Activated gamma-delta T cell treated with Interleukin-2 at 50 U/mL for 16 hours (primary cell): ENCODE measurements around the gene CTNNA3.
A peak's percentile ranks its signal among the peaks of the same experiment; 100 is the strongest.

ENCODE experiments used
- DNase-seq: peaks from one replicate; pipeline ENCODE4 v3.0.0-alpha.2; 2020

CTNNA3 gene

GRCh38 chr10:67664942-67665341, 31.1 kb downstream of the CTNNA3 start:
- DNase-seq, result no peak

GRCh38 chr10:67663449-67664087, 32.4 kb downstream of the CTNNA3 start:
- DNase-seq, result no peak

- DNase-seq, result no peak
Measured at GRCh38 chr10:67662415-67662814, 33.6 kb downstream of the CTNNA3 start.

GRCh38 chr10:67659497-67659896, 36.5 kb downstream of the CTNNA3 start:
- DNase-seq, result no peak

- no peak for DNase-seq
Measured at GRCh38 chr10:67657775-67658174, 38.2 kb downstream of the CTNNA3 start.

GRCh38 chr10:67650558-67650957, 45.4 kb downstream of the CTNNA3 start:
- no peak for DNase-seq

GRCh38 chr10:67648613-67649229, 47.3 kb downstream of the CTNNA3 start:
- DNase-seq, result no peak

- DNase-seq, result no peak
Measured at GRCh38 chr10:67630904-67631303, 65.1 kb downstream of the CTNNA3 start.

GRCh38 chr10:67629461-67629971, 66.5 kb downstream of the CTNNA3 start:
- no peak for DNase-seq

GRCh38 chr10:67622984-67623383, 73.0 kb downstream of the CTNNA3 start:
- no peak for DNase-seq

- no peak for DNase-seq
Measured at GRCh38 chr10:67622511-67622910, 73.5 kb downstream of the CTNNA3 start.

- no peak for DNase-seq
Measured at GRCh38 chr10:67621834-67622233, 74.2 kb downstream of the CTNNA3 start.

- DNase-seq, result no peak
Measured at GRCh38 chr10:67618116-67618515, 77.9 kb downstream of the CTNNA3 start.

- DNase-seq, result peak; percentile 25
Measured at GRCh38 chr10:67612577-67613537, 83.1 kb downstream of the CTNNA3 start.

- no peak for DNase-seq
Measured at GRCh38 chr10:67612176-67612575, 83.8 kb downstream of the CTNNA3 start.

- DNase-seq, result no peak
Measured at GRCh38 chr10:67609996-67610793, 85.8 kb downstream of the CTNNA3 start.

GRCh38 chr10:67608001-67608400, 88.0 kb downstream of the CTNNA3 start:
- no peak for DNase-seq

- DNase-seq, result no peak
Measured at GRCh38 chr10:67607472-67607871, 88.5 kb downstream of the CTNNA3 start.

GRCh38 chr10:67606572-67606971, 89.4 kb downstream of the CTNNA3 start:
- no peak for DNase-seq

- no peak for DNase-seq
Measured at GRCh38 chr10:67603701-67604100, 92.3 kb downstream of the CTNNA3 start.

GRCh38 chr10:67603086-67603485, 92.9 kb downstream of the CTNNA3 start:
- DNase-seq, result no peak

- DNase-seq, result no peak
Measured at GRCh38 chr10:67602268-67602950, 93.6 kb downstream of the CTNNA3 start.
